Endometrium (tissue), 2 donors: ENCODE data around the gene CTPS1.

Experiments used
- FAIRE-seq: peaks from 2 replicates; lab custom pipeline; 2012; peaks lifted over from hg19 to GRCh38; lab: Jason Lieb, UNC
- donor health status: control.
- donor health status: control.

The CTPS1 gene

GRCh38 chr1:40998668-40999067, 19.2 kb downstream of the CTPS1 start:
- FAIRE-seq: no peak

- FAIRE-seq: no peak
Observed at GRCh38 chr1:41003127-41003639, 23.7 kb downstream of the CTPS1 start.

GRCh38 chr1:41003640-41004220, 24.2 kb downstream of the CTPS1 start:
- FAIRE-seq: no peak

GRCh38 chr1:41005876-41006275, 26.4 kb downstream of the CTPS1 start:
- no peak for FAIRE-seq

- FAIRE-seq: no peak
Observed at GRCh38 chr1:41006942-41007865, 27.7 kb downstream of the CTPS1 start.

GRCh38 chr1:41009466-41009865, 30.0 kb downstream of the CTPS1 start:
- no peak for FAIRE-seq

GRCh38 chr1:41010345-41010744, 30.8 kb downstream of the CTPS1 start:
- FAIRE-seq: no peak

GRCh38 chr1:41013024-41013423, 33.5 kb downstream of the CTPS1 start:
- FAIRE-seq: no peak

GRCh38 chr1:41013796-41014195, 34.3 kb downstream of the CTPS1 start:
- no peak for FAIRE-seq

- FAIRE-seq: no peak
Observed at GRCh38 chr1:41014871-41015270, 35.4 kb downstream of the CTPS1 start.

GRCh38 chr1:41015281-41015896, 35.9 kb downstream of the CTPS1 start:
- FAIRE-seq: no peak

GRCh38 chr1:41015897-41016470, 36.5 kb downstream of the CTPS1 start:
- no peak for FAIRE-seq

- FAIRE-seq: no peak
Observed at GRCh38 chr1:41017141-41018017, 37.9 kb downstream of the CTPS1 start.

GRCh38 chr1:41018018-41018410, 38.5 kb downstream of the CTPS1 start:
- FAIRE-seq: no peak

GRCh38 chr1:41019353-41019745, 39.9 kb downstream of the CTPS1 start:
- no peak for FAIRE-seq

- FAIRE-seq: no peak
Observed at GRCh38 chr1:41020109-41020576, 40.6 kb downstream of the CTPS1 start.

GRCh38 chr1:41020654-41021053, 41.2 kb downstream of the CTPS1 start:
- no peak for FAIRE-seq

GRCh38 chr1:41021526-41022308, 42.2 kb downstream of the CTPS1 start, which contains the start of gene SLFNL1:
SLFNL1 (minus strand) TSS chr1:41021725; CDS start chr1:41020660, 1,065 bp downstream.
- no peak for FAIRE-seq

- FAIRE-seq: no peak
Observed at GRCh38 chr1:41022424-41022823, 42.9 kb downstream of the CTPS1 start.

- no peak for FAIRE-seq
Observed at GRCh38 chr1:41023279-41023990, 43.9 kb downstream of the CTPS1 start.
